Erythroblast (primary cell): ENCODE results near the gene OAS3.

Experiments used
- GATA1 ChIP-seq: IDR thresholded peaks from 2 replicates; pipeline ENCODE4 v1.6.1; 2011; ENCODE audit warnings: low read depth, mild to moderate bottlenecking, control low read depth, low read length, moderate library complexity
- POLR2A ChIP-seq: IDR thresholded peaks from 2 replicates; pipeline ENCODE4 v1.6.1; 2011; ENCODE audit warnings: mild to moderate bottlenecking, low read length

- no peak for TF ChIP-seq POLR2A
- TF ChIP-seq GATA1 = no peak
These were observed 35.6 kb downstream of the OAS3 start for GRCh38 chr12:112973818-112974231.
